Upper lobe of right lung (tissue), 1 donor: Measurements from ENCODE around the gene RNF144A. TPM values are rescaled to one million over a fixed set of nuclear protein-coding genes. Genes with fewer than 3 reads are reported as not detected.

Source experiments
- ATAC-seq: fragments of 200-7000 bp; cut with Tn5 transposase; one replicate; pipeline ENCODE4 v1.9.1; 2020; ENCODE audit warnings: mild to moderate bottlenecking, moderate library complexity
- DNase-seq: peaks from one replicate; pipeline ENCODE4 v3.0.0-alpha.2; 2020
- H3K27ac ChIP-seq: fragments of 200-600 bp; one replicate; pipeline ENCODE4 v1.8.0; 2022
- H3K27me3 ChIP-seq: fragments of 200-600 bp; one replicate; pipeline ENCODE4 v1.8.0; 2022; ENCODE audit warnings: mild to moderate bottlenecking
- H3K36me3 ChIP-seq: fragments of 200-600 bp; one replicate; pipeline ENCODE4 v1.8.0; 2022
- H3K4me1 ChIP-seq: fragments of 200-600 bp; one replicate; pipeline ENCODE4 v1.8.0; 2022
- H3K4me3 ChIP-seq: fragments of 200-600 bp; one replicate; pipeline ENCODE4 v1.8.0; 2022; ENCODE audit warnings: mild to moderate bottlenecking
- H3K9me3 ChIP-seq: fragments of 200-600 bp; one replicate; pipeline ENCODE4 v1.8.0; 2022
- CTCF ChIP-seq: fragments of 200-600 bp; IDR thresholded peaks from one replicate; pipeline ENCODE4 v1.8.0; 2022; ENCODE audit warnings: antibody characterized with exemption
- intact Hi-C: fragments of 100-400 bp; cut with DNase I; formaldehyde crosslinking; loops from one replicate; pipeline ENCODE4 v1.11.0; 2022
- total RNA-seq: library from RNA; stranded (reverse); fragmentation: NEBNext Ultra II Directional; extraction: Animal tissue kit (Norgen Biotek cat#: 25700); gene quantifications from one replicate; pipeline ENCODE4 v1.2.1, GENCODE V29; 2021
- donor health status: DM: no; HTN: yes; CAD: no; lungs with severe emphysema.

Gene RNF144A
- total RNA-seq, 1 donor from 2014 or later, result 16.0 TPM

- H3K4me1 ChIP-seq, result no peaks in the 10 kb centered on the region
- no peak overlapping the region for H3K4me3 ChIP-seq
- intact Hi-C loops, result no loop called here
- no peak overlapping the region for H3K27ac ChIP-seq
- H3K36me3 ChIP-seq, result no peaks in the 10 kb centered on the region
- H3K27me3 ChIP-seq, result no peaks in the 10 kb centered on the region
- TF ChIP-seq CTCF, result no peak
- no peaks in the 10 kb centered on the region for H3K9me3 ChIP-seq
- DNase-seq (no peak), ATAC-seq (no peak)
These were observed 101.6 kb downstream of the RNF144A start for GRCh38 chr2:7018767-7019166.

- H3K27me3 ChIP-seq, result no peaks in the 10 kb centered on the region
- H3K9me3 ChIP-seq, result no peaks in the 10 kb centered on the region
- DNase-seq (no peak), ATAC-seq (no peak)
- no peaks in the 10 kb centered on the region for H3K4me1 ChIP-seq
- intact Hi-C loops, result no loop called here
- no peak for TF ChIP-seq CTCF
- no peak overlapping the region for H3K27ac ChIP-seq
- H3K36me3 ChIP-seq, result no peaks in the 10 kb centered on the region
- no peak overlapping the region for H3K4me3 ChIP-seq
These were observed 102.0 kb downstream of the RNF144A start for GRCh38 chr2:7019191-7019590.

- no peak for TF ChIP-seq CTCF
- ATAC-seq (no peak), DNase-seq (no peak)
- Histone ChIP-seq H3K27ac (no peak overlapping the region), H3K9me3 (no peaks in the 10 kb centered on the region), H3K36me3 (no peaks in the 10 kb centered on the region), H3K27me3 (no peaks in the 10 kb centered on the region), H3K4me1 (no peaks in the 10 kb centered on the region), H3K4me3 (no peak overlapping the region)
- intact Hi-C loops, result loop anchor here (10.0 kb wide), 1 partner anchor 105 kb away; the partner anchor contains the start of gene RNF144A
These were observed 102.8 kb downstream of the RNF144A start for GRCh38 chr2:7020059-7020458.

GRCh38 chr2:7020468-7020867 is 103.3 kb downstream of the RNF144A start:
- intact Hi-C loops, result loop anchor here (10.0 kb wide), 1 partner anchor 106 kb away; the partner anchor contains the start of gene RNF144A
- no peaks in the 10 kb centered on the region for H3K9me3 ChIP-seq
- no peak overlapping the region for H3K27ac ChIP-seq
- H3K36me3 ChIP-seq, result no peaks in the 10 kb centered on the region
- DNase-seq (no peak), ATAC-seq (no peak)
- no peaks in the 10 kb centered on the region for H3K27me3 ChIP-seq
- no peak for TF ChIP-seq CTCF
- no peak overlapping the region for H3K4me3 ChIP-seq
- no peaks in the 10 kb centered on the region for H3K4me1 ChIP-seq

- Histone ChIP-seq H3K27ac (no peak overlapping the region), H3K36me3 (no peaks in the 10 kb centered on the region), H3K4me3 (no peak overlapping the region), H3K4me1 (no peaks in the 10 kb centered on the region), H3K9me3 (no peaks in the 10 kb centered on the region), H3K27me3 (no peaks in the 10 kb centered on the region)
- TF ChIP-seq CTCF, result no peak
- no peak for DNase-seq
- intact Hi-C loops, result loop anchor here (10.0 kb wide), 1 partner anchor 106 kb away; the partner anchor contains the start of gene RNF144A
- ATAC-seq, result no peak
These were observed 103.8 kb downstream of the RNF144A start for GRCh38 chr2:7020939-7021470.
